GM23338 (cell line): ENCODE results near the gene KRT32. TPM values are rescaled to one million over a fixed set of nuclear protein-coding genes. Genes with fewer than 3 reads are reported as not detected.

ENCODE experiments used
- ATAC-seq: fragments of 200-7000 bp; cut with Tn5 transposase; 3 replicates; pipeline ENCODE4 v1.9.1; 2020
- DNase-seq: peaks from one replicate; pipeline ENCODE4 v3.0.0-alpha.2; 2015; ENCODE audit warnings: low spot score
- H2AFZ ChIP-seq: fragments of 200-600 bp; sonication (generic); 2 replicates; pipeline ENCODE4 v1.8.0; 2016; ENCODE audit warnings: antibody characterized with exemption, mild to moderate bottlenecking, moderate library complexity
- H3F3A ChIP-seq: fragments of 200-600 bp; sonication (generic); replicated peaks from 2 replicates; pipeline ENCODE4 v1.8.0; 2017; ENCODE audit warnings: antibody characterized with exemption, mixed run types, low read depth
- H3K27ac ChIP-seq: fragments of 200-600 bp; sonication (generic); 2 replicates; pipeline ENCODE4 v1.6.1; 2016; ENCODE audit warnings: low read depth
- H3K27me3 ChIP-seq: fragments of 200-600 bp; sonication (generic); 2 replicates; pipeline ENCODE4 v1.8.0; 2016; ENCODE audit warnings: mild to moderate bottlenecking, mixed run types, moderate library complexity; ENCODE audit not compliant: insufficient read depth
- H3K36me3 ChIP-seq: fragments of 200-600 bp; sonication (generic); 2 replicates; pipeline ENCODE4 v1.8.0; 2016; ENCODE audit warnings: mild to moderate bottlenecking; ENCODE audit not compliant: insufficient read depth
- H3K4me1 ChIP-seq: fragments of 200-600 bp; sonication (generic); 2 replicates; pipeline ENCODE4 v1.8.0; 2016; ENCODE audit warnings: mild to moderate bottlenecking, moderate library complexity; ENCODE audit not compliant: insufficient read depth
- H3K4me2 ChIP-seq: fragments of 200-600 bp; sonication (generic); 2 replicates; pipeline ENCODE4 v1.7.1; 2017; ENCODE audit warnings: mixed run types
- H3K4me3 ChIP-seq: fragments of 200-600 bp; sonication (generic); 2 replicates; pipeline ENCODE4 v1.6.1; 2016; ENCODE audit warnings: mixed run types
- H3K79me2 ChIP-seq: fragments of 200-600 bp; sonication (generic); replicated peaks from 2 replicates; pipeline ENCODE4 v1.8.0; 2017; ENCODE audit warnings: mild to moderate bottlenecking; ENCODE audit not compliant: insufficient read depth
- H3K9me2 ChIP-seq: fragments of 200-600 bp; sonication (generic); 2 replicates; pipeline ENCODE4 v1.8.0; 2017; ENCODE audit not compliant: insufficient read depth
- H4K20me1 ChIP-seq: fragments of 200-600 bp; sonication (generic); replicated peaks from 2 replicates; pipeline ENCODE4 v1.8.0; 2017; ENCODE audit warnings: mild to moderate bottlenecking; ENCODE audit not compliant: insufficient read depth
- H3K27ac Mint-ChIP-seq: 2 replicates; pipeline ENCODE4 v1.8.0; 2020; ENCODE audit warnings: inconsistent platforms, mild to moderate bottlenecking, moderate library complexity, mixed read lengths
- H3K27me3 Mint-ChIP-seq: 3 replicates; pipeline ENCODE4 v1.8.0; 2022; ENCODE audit warnings: low read depth, mild to moderate bottlenecking, moderate library complexity, mixed read lengths, inconsistent platforms; ENCODE audit not compliant: insufficient read depth, poor library complexity
- H3K36me3 Mint-ChIP-seq: 3 replicates; pipeline ENCODE4 v1.8.0; 2021; ENCODE audit warnings: low read depth, mild to moderate bottlenecking, inconsistent platforms, moderate library complexity, mixed read lengths
- H3K4me1 Mint-ChIP-seq: 3 replicates; pipeline ENCODE4 v1.8.0; 2020; ENCODE audit warnings: mild to moderate bottlenecking, inconsistent platforms, mixed read lengths
- H3K4me3 Mint-ChIP-seq: 3 replicates; pipeline ENCODE4 v1.8.0; 2021; ENCODE audit warnings: moderate library complexity, mild to moderate bottlenecking, inconsistent platforms, mixed read lengths
- H3K9me3 Mint-ChIP-seq: 3 replicates; pipeline ENCODE4 v1.8.0; 2020; ENCODE audit warnings: moderate library complexity, mild to moderate bottlenecking, inconsistent platforms, mixed read lengths
- CTCF ChIP-seq, 2 experiments: fragments of 200-600 bp in 1 of 2; sonication (generic) in 1 of 2; conservative IDR thresholded peaks; 2 replicates each; pipeline versions ENCODE4 v1.5.1 to v1.6.1; 2016 to 2017; ENCODE audit warnings: antibody characterized with exemption in 2 of 2, low read depth in 2 of 2, mild to moderate bottlenecking in 2 of 2, moderate library complexity in 1 of 2
- ETS1 ChIP-seq: IDR thresholded peaks from 2 replicates; pipeline ENCODE4 v1.6.1; 2016; ENCODE audit warnings: antibody characterized with exemption
- JUNB ChIP-seq: IDR thresholded peaks from one replicate; pipeline ENCODE4 v1.6.1; 2016; ENCODE audit warnings: antibody characterized with exemption; ENCODE audit not compliant: unreplicated experiment
- NANOG ChIP-seq: IDR thresholded peaks from 2 replicates; pipeline ENCODE4 v1.6.1; 2016; ENCODE audit warnings: antibody characterized with exemption, borderline replicate concordance
- POLR2AphosphoS5 ChIP-seq: IDR thresholded peaks from 2 replicates; pipeline ENCODE4 v1.6.1; 2016; ENCODE audit warnings: antibody characterized with exemption, low read depth
- REST ChIP-seq: IDR thresholded peaks from one replicate; pipeline ENCODE4 v1.6.1; 2018; ENCODE audit warnings: antibody characterized with exemption; ENCODE audit not compliant: unreplicated experiment
- ZNF114 ChIP-seq: fragments of 250-450 bp; sonication (Bioruptor Pico); IDR thresholded peaks from 2 replicates; pipeline ENCODE4 v1.5.0; 2020; ENCODE audit warnings: mild to moderate bottlenecking, moderate library complexity
- ZNF331 ChIP-seq: fragments of 250-450 bp; sonication (Bioruptor Pico); IDR thresholded peaks from 2 replicates; pipeline ENCODE4 v1.5.0; 2020; ENCODE audit warnings: low read depth, mild to moderate bottlenecking, moderate library complexity
- polyA plus RNA-seq: library from polyadenylated mRNA; unstranded; fragments of >200 nt; fragmentation: Nextera tagmentation; extraction: Ambion mirVana; gene quantifications from 2 replicates; pipeline ENCODE4 v1.2.1, GENCODE V29; 2016
- total RNA-seq: library from RNA; depleted of rRNA; stranded (reverse); fragments of >200 nt; shearing (Covaris generic); gene quantifications from 2 replicates; pipeline ENCODE4 v1.2.3, GENCODE V29; 2014

Gene KRT32
- total and polyA plus RNA-seq, 2 experiments from 2014 or later, result not detected

GRCh38 chr17:41434005-41434404 is 33.2 kb downstream of the KRT32 start:
- H3K4me1 Mint-ChIP-seq, result no peaks in the 10 kb centered on the region
- H3K9me3 Mint-ChIP-seq, result no peaks in the 10 kb centered on the region

More at GRCh38 chr17:41434005-41434404, 33.2 kb downstream of the KRT32 start:
- H3K27me3 ChIP-seq, result no peaks in the 10 kb centered on the region
- H3K4me1 ChIP-seq, result peaks cover under 1% of the 10 kb centered on the region; the same call in 1 of the 2 replicates
- Mint-ChIP-seq H3K36me3 (no peaks in the 10 kb centered on the region), H3K27me3 (peaks cover 3% of the 10 kb centered on the region), H3K4me3 (no peak overlapping the region), H3K27ac (no peak overlapping the region)
- no peak overlapping the region for H3K27ac ChIP-seq
- H3K4me3 ChIP-seq, result no peak overlapping the region
- no peak for DNase-seq
- H2AFZ ChIP-seq, result no peak overlapping the region
- H3F3A ChIP-seq, result no peaks in the 10 kb centered on the region
- TF ChIP-seq JUNB (no peak), ETS1 (no peak), POLR2AphosphoS5 (no peak), REST (no peak), NANOG (no peak), ZNF114 (no peak), CTCF (conservative IDR thresholded peaks at IDR 0.05; ENCODE audit: low read depth in 2 of 2) (no peak), ZNF331 (CRISPR knock-in tag) (no peak)
- no peak for ATAC-seq
- no peaks in the 10 kb centered on the region for H4K20me1 ChIP-seq
- no peaks in the 10 kb centered on the region; the same call in 1 of the 2 replicates for H3K36me3 ChIP-seq
- H3K4me2 ChIP-seq, result no peak overlapping the region
- H3K9me2 ChIP-seq, result no peaks in the 10 kb centered on the region
- no peaks in the 10 kb centered on the region for H3K79me2 ChIP-seq
